K562 (cell line): ENCODE measurements around the gene PRCD. TPM values are rescaled to one million over a fixed set of nuclear protein-coding genes. Genes with fewer than 3 reads are reported as not detected.

Experiments used
- CREM ChIP-seq: IDR thresholded peaks from 2 replicates; pipeline ENCODE4 v1.6.1; 2014; ENCODE audit warnings: antibody characterized with exemption, low read depth
- DACH1 ChIP-seq: fragments of 450-650 bp; IDR thresholded peaks from 2 replicates; pipeline ENCODE4 v1.6.1; 2018; ENCODE audit not compliant: partially characterized antibody
- KAT2B ChIP-seq: IDR thresholded peaks from one replicate; pipeline ENCODE4 v1.6.1; 2012; ENCODE audit warnings: low read depth, mild to moderate bottlenecking, control low read depth, inconsistent platforms, low read length, moderate library complexity
- KLF16 ChIP-seq: IDR thresholded peaks from 2 replicates; pipeline ENCODE4 v1.6.1; 2016; ENCODE audit warnings: antibody characterized with exemption
- MEIS2 ChIP-seq: fragments of 450-650 bp; IDR thresholded peaks from 2 replicates; pipeline ENCODE4 v1.6.1; 2014; ENCODE audit warnings: mild to moderate bottlenecking; ENCODE audit not compliant: partially characterized antibody
- NONO ChIP-seq, 2 experiments: fragments of 200-400 bp in 1 of 2; fragments of 450-650 bp in 1 of 2; formaldehyde crosslinking in 1 of 2; IDR thresholded peaks; 2 replicates each; pipeline ENCODE4 v1.6.1; 2017; ENCODE audit warnings: low read depth in 2 of 2, mild to moderate bottlenecking in 2 of 2, moderate library complexity in 2 of 2, low read length in 1 of 2
- SAFB2 ChIP-seq: fragments of 200-400 bp; formaldehyde crosslinking; IDR thresholded peaks from 2 replicates; pipeline ENCODE4 v1.6.1; 2018; ENCODE audit warnings: borderline replicate concordance, low read length, low read depth, moderate library complexity; ENCODE audit not compliant: severe bottlenecking
- SMAD2 ChIP-seq: fragments of 150-350 bp; IDR thresholded peaks from 2 replicates; pipeline ENCODE4 v1.6.1; 2014; ENCODE audit warnings: low read depth, mild to moderate bottlenecking, low read length
- SNAPC5 ChIP-seq: fragments of 250-450 bp; sonication (Bioruptor Pico); IDR thresholded peaks from 2 replicates; pipeline ENCODE4 v1.8.0; 2021; ENCODE audit warnings: moderate library complexity, mild to moderate bottlenecking, inconsistent platforms
- TRIM24 ChIP-seq, 2 experiments: fragments of 450-650 bp; IDR thresholded peaks; 2 replicates each; pipeline ENCODE4 v1.6.1; 2016
- ZNF12 ChIP-seq: sonication (generic); formaldehyde crosslinking; IDR thresholded peaks from 2 replicates; pipeline ENCODE4 v1.4.0; 2020; ENCODE audit warnings: mild to moderate bottlenecking, missing genetic modification reagents
- ZNF134 ChIP-seq: fragments of 250-450 bp; sonication (Bioruptor Pico); conservative IDR thresholded peaks from 2 replicates; pipeline ENCODE4 v1.4.0; 2020
- ZNF717 ChIP-seq: fragments of 250-450 bp; sonication (Bioruptor Pico); IDR thresholded peaks from 2 replicates; pipeline ENCODE4 v1.5.0; 2021
- polyA plus RNA-seq, 8 experiments: library from polyadenylated mRNA; depleted of rRNA in 4 of 8; stranded (reverse) in 5 of 8; unstranded in 3 of 8; fragments of >200 nt; fragmentation: Nextera tagmentation in 2 of 8; fragmentation: Illumina TruSeq in 1 of 8; extraction: Ambion mirVana in 2 of 8; extraction: Trizol in 1 of 8; gene quantifications; 2 replicates each; pipeline versions ENCODE4 v1.2.1 to v1.2.3, GENCODE V29; 2011 to 2014; ENCODE audit warnings: inconsistent platforms in 1 of 8, missing spikeins in 1 of 8
- total RNA-seq, 7 experiments: library from RNA; depleted of rRNA in 6 of 7; stranded (reverse); fragments of >200 nt in 6 of 7; fragmentation: Illumina TruSeq in 2 of 7; extraction: Trizol in 2 of 7; gene quantifications; 2 replicates each; pipeline versions ENCODE4 v1.2.1 to v1.2.3, GENCODE V29; 2011 to 2021; ENCODE audit warnings: low replicate concordance in 1 of 7
- TF ChIP-seq, protein P1 (sequence below): fragments of 450-650 bp; IDR thresholded peaks from 2 replicates; pipeline ENCODE4 v1.6.1; 2016; ENCODE audit warnings: mild to moderate bottlenecking
- TF ChIP-seq, protein P2 (sequence below): sonication (generic); formaldehyde crosslinking; IDR thresholded peaks from 2 replicates; pipeline ENCODE4 v1.8.1; 2023; ENCODE audit warnings: mild to moderate bottlenecking, missing genetic modification reagents, moderate library complexity
- TF ChIP-seq, protein P3 (sequence below): fragments of 250-450 bp; sonication (Bioruptor Pico); IDR thresholded peaks from 2 replicates; pipeline ENCODE4 v1.4.0; 2020; ENCODE audit warnings: mild to moderate bottlenecking

Gene PRCD
- total and polyA plus RNA-seq, 9 of the 15 experiments (the other 6 are each of a cell fraction or from before 2014, with no cell fraction given): 0.20 to 0.25 (median 0.21) TPM; not detected in 6

DNA sequence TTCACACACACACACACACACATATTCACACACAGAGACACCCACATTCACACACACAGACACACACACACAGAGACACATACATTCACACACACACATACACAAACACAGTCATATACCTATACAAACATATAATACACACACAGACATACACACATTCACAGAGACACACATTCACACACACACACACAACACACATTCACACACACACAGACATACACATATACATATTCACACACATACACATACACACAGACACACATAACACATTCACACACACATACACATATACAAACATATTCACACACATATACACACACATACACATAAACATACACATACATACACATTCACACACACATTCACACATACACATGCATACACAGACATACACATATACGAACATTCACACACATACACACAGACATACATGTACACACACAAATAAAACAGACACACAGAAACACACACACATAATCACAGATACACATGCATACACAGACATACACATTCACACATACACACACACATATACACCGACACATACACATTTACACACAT lies 7.9 kb downstream of the PRCD start (continued):
- TF ChIP-seq, protein P1, sequence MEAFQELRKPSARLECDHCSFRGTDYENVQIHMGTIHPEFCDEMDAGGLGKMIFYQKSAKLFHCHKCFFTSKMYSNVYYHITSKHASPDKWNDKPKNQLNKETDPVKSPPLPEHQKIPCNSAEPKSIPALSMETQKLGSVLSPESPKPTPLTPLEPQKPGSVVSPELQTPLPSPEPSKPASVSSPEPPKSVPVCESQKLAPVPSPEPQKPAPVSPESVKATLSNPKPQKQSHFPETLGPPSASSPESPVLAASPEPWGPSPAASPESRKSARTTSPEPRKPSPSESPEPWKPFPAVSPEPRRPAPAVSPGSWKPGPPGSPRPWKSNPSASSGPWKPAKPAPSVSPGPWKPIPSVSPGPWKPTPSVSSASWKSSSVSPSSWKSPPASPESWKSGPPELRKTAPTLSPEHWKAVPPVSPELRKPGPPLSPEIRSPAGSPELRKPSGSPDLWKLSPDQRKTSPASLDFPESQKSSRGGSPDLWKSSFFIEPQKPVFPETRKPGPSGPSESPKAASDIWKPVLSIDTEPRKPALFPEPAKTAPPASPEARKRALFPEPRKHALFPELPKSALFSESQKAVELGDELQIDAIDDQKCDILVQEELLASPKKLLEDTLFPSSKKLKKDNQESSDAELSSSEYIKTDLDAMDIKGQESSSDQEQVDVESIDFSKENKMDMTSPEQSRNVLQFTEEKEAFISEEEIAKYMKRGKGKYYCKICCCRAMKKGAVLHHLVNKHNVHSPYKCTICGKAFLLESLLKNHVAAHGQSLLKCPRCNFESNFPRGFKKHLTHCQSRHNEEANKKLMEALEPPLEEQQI: no peak
- TF ChIP-seq ZNF717 (CRISPR knock-in tag) (no peak), ZNF12 (CRISPR knock-in tag) (no peak), SAFB2 (no peak), CREM (no peak), NONO (IDR thresholded peaks at IDR 0.05; ENCODE audit: low read depth in 2 of 2, low read length in 1 of 2) (no peak), SNAPC5 (CRISPR knock-in tag) (no peak), MEIS2 (no peak), KAT2B (no peak), KLF16 (no peak), SMAD2 (no peak), ZNF134 (CRISPR knock-in tag) (no peak), DACH1 (no peak), TRIM24 (IDR thresholded peaks at IDR 0.05) (peak; percentile 14 to 21; a peak in 1 of 4 replicates)
- TF ChIP-seq, protein P2, sequence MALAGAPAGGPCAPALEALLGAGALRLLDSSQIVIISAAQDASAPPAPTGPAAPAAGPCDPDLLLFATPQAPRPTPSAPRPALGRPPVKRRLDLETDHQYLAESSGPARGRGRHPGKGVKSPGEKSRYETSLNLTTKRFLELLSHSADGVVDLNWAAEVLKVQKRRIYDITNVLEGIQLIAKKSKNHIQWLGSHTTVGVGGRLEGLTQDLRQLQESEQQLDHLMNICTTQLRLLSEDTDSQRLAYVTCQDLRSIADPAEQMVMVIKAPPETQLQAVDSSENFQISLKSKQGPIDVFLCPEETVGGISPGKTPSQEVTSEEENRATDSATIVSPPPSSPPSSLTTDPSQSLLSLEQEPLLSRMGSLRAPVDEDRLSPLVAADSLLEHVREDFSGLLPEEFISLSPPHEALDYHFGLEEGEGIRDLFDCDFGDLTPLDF (CRISPR knock-in tag): no peak
- TF ChIP-seq, protein P3, sequence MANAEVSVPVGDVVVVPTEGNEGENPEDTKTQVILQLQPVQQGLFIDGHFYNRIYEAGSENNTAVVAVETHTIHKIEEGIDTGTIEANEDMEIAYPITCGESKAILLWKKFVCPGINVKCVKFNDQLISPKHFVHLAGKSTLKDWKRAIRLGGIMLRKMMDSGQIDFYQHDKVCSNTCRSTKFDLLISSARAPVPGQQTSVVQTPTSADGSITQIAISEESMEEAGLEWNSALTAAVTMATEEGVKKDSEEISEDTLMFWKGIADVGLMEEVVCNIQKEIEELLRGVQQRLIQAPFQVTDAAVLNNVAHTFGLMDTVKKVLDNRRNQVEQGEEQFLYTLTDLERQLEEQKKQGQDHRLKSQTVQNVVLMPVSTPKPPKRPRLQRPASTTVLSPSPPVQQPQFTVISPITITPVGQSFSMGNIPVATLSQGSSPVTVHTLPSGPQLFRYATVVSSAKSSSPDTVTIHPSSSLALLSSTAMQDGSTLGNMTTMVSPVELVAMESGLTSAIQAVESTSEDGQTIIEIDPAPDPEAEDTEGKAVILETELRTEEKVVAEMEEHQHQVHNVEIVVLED (CRISPR knock-in tag): no peak
